ENCODE measurements around the gene FNDC3B.

DNA sequence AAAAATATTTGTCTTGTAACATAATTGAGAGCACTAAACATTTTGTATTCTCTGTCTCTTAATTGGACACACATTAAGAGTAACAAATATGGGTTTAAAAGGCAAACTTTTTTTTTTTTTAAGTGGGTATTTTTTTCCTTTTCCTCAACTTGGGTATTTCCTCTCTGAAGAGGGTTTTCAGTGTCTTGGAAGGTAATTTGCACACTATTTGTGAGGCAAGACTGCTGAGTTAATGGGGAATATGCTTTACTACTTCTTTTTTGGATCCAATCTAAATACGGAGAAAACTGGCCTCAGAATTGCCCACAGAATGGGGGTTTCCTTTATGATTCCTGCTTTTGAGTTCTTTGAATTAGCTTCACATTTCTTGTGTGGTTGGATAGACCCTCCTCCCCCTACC is 105.2 kb downstream of the FNDC3B start:
- TF ChIP-seq POLR2AphosphoS5 (IDR thresholded peaks at IDR 0.05), result no peak
- TF ChIP-seq, protein P1, sequence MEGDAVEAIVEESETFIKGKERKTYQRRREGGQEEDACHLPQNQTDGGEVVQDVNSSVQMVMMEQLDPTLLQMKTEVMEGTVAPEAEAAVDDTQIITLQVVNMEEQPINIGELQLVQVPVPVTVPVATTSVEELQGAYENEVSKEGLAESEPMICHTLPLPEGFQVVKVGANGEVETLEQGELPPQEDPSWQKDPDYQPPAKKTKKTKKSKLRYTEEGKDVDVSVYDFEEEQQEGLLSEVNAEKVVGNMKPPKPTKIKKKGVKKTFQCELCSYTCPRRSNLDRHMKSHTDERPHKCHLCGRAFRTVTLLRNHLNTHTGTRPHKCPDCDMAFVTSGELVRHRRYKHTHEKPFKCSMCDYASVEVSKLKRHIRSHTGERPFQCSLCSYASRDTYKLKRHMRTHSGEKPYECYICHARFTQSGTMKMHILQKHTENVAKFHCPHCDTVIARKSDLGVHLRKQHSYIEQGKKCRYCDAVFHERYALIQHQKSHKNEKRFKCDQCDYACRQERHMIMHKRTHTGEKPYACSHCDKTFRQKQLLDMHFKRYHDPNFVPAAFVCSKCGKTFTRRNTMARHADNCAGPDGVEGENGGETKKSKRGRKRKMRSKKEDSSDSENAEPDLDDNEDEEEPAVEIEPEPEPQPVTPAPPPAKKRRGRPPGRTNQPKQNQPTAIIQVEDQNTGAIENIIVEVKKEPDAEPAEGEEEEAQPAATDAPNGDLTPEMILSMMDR (IDR thresholded peaks at IDR 0.05), result no peak
- no peak for TF ChIP-seq EP300 (IDR thresholded peaks at IDR 0.05)

All from esophagus muscularis mucosa (tissue), 4 donors.